Neural cell (in vitro differentiated cells): ENCODE results near the gene L3MBTL4. TPM values are rescaled to one million over a fixed set of nuclear protein-coding genes. Genes with fewer than 3 reads are reported as not detected.

Experiments used
- H2AFZ ChIP-seq: fragments of 200-600, 300-800 bp; sonication (generic), shearing (Covaris generic); 2 replicates; pipeline ENCODE4 v1.6.0; 2014; ENCODE audit warnings: low read depth, mild to moderate bottlenecking, antibody characterized with exemption, low read length, moderate library complexity
- H3F3A ChIP-seq: fragments of 200-600 bp; shearing (Covaris generic); 2 replicates; pipeline ENCODE4 v1.6.1; 2016; ENCODE audit warnings: mild to moderate bottlenecking, moderate library complexity, mixed read lengths, antibody characterized with exemption, low read length; ENCODE audit not compliant: insufficient read depth, poor library complexity, severe bottlenecking
- H3K27ac ChIP-seq: fragments of 200-600, 300-800 bp; sonication (generic), shearing (Covaris generic); 2 replicates; pipeline ENCODE4 v1.5.1; 2014; ENCODE audit warnings: mild to moderate bottlenecking, low read length, moderate library complexity
- H3K27me3 ChIP-seq: fragments of 300-800, 200-600 bp; sonication (generic), shearing (Covaris generic); 2 replicates; pipeline ENCODE4 v1.6.0; 2014; ENCODE audit warnings: mild to moderate bottlenecking, low read depth, low read length, moderate library complexity; ENCODE audit not compliant: insufficient read depth
- H3K36me3 ChIP-seq: fragments of 300-800, 200-600 bp; sonication (generic), shearing (Covaris generic); 2 replicates; pipeline ENCODE4 v1.5.1; 2014; ENCODE audit warnings: mild to moderate bottlenecking, antibody characterized with exemption, low read length, moderate library complexity; ENCODE audit not compliant: insufficient read depth
- H3K4me2 ChIP-seq: fragments of 300-800, 200-600 bp; sonication (generic), shearing (Covaris generic); 2 replicates; pipeline ENCODE4 v1.6.0; 2014; ENCODE audit warnings: mild to moderate bottlenecking, low read length
- H3K4me3 ChIP-seq: fragments of 300-800, 200-600 bp; sonication (generic), shearing (Covaris generic); 2 replicates; pipeline ENCODE4 v1.5.1; 2014; ENCODE audit warnings: mild to moderate bottlenecking, low read length, moderate library complexity
- H3K79me2 ChIP-seq: fragments of 200-600 bp; shearing (Covaris generic); replicated peaks from 2 replicates; pipeline ENCODE4 v1.6.0; 2014; ENCODE audit warnings: mild to moderate bottlenecking, low read length, moderate library complexity; ENCODE audit not compliant: insufficient read depth
- H3K9ac ChIP-seq: fragments of 300-800, 200-600 bp; sonication (generic), shearing (Covaris generic); 2 replicates; pipeline ENCODE4 v1.6.1; 2016; ENCODE audit warnings: mild to moderate bottlenecking, low read length, mixed read lengths
- H3K9me2 ChIP-seq: fragments of 200-600 bp; shearing (Covaris generic); 2 replicates; pipeline ENCODE4 v1.6.1; 2016; ENCODE audit warnings: mild to moderate bottlenecking, low read length, mixed read lengths; ENCODE audit not compliant: insufficient read depth
- H3K9me3 ChIP-seq: fragments of 200-600, 300-800 bp; sonication (generic), shearing (Covaris generic); 2 replicates; pipeline ENCODE4 v1.6.1; 2016; ENCODE audit warnings: mild to moderate bottlenecking, mixed run types, low read length, moderate library complexity, mixed read lengths
- H4K20me1 ChIP-seq: fragments of 200-600 bp; shearing (Covaris generic); 2 replicates; pipeline ENCODE4 v1.6.1; 2016; ENCODE audit warnings: mild to moderate bottlenecking, mixed run types; ENCODE audit not compliant: insufficient read depth
- CTCF ChIP-seq: fragments of 450-650 bp; IDR thresholded peaks from 2 replicates; pipeline ENCODE4 v1.5.1; 2014; ENCODE audit warnings: antibody characterized with exemption, mild to moderate bottlenecking, moderate library complexity; ENCODE audit not compliant: poor library complexity, severe bottlenecking
- EP300 ChIP-seq: fragments of 450-650 bp; conservative IDR thresholded peaks from 2 replicates; pipeline ENCODE4 v1.6.1; 2014; ENCODE audit warnings: antibody characterized with exemption, mild to moderate bottlenecking, moderate library complexity; ENCODE audit not compliant: poor library complexity, severe bottlenecking
- EZH2 ChIP-seq: fragments of 200-600, 300-800 bp; shearing (Covaris generic), sonication (generic); IDR thresholded peaks from 2 replicates; pipeline ENCODE4 v1.6.1; 2014; ENCODE audit warnings: antibody characterized with exemption, low read length, borderline replicate concordance, mild to moderate bottlenecking; ENCODE audit not compliant: insufficient read depth, poor library complexity, severe bottlenecking
- MXI1 ChIP-seq: fragments of 450-650 bp; conservative IDR thresholded peaks from 2 replicates; pipeline ENCODE4 v1.6.1; 2014; ENCODE audit warnings: antibody characterized with exemption, mild to moderate bottlenecking; ENCODE audit not compliant: poor library complexity, severe bottlenecking
- POLR2AphosphoS5 ChIP-seq: IDR thresholded peaks from 2 replicates; pipeline ENCODE4 v1.6.1; 2012
- RAD21 ChIP-seq: fragments of 450-650 bp; conservative IDR thresholded peaks from 2 replicates; pipeline ENCODE4 v1.6.1; 2014; ENCODE audit warnings: antibody characterized with exemption, mild to moderate bottlenecking, moderate library complexity
- SMC3 ChIP-seq: fragments of 450-650 bp; conservative IDR thresholded peaks from 2 replicates; pipeline ENCODE4 v1.6.1; 2014; ENCODE audit warnings: antibody characterized with exemption, mild to moderate bottlenecking, moderate library complexity; ENCODE audit not compliant: poor library complexity
- TAF1 ChIP-seq: IDR thresholded peaks from 2 replicates; pipeline ENCODE4 v1.6.1; 2012; ENCODE audit warnings: low read depth
- polyA plus RNA-seq: library from polyadenylated mRNA; depleted of rRNA; stranded (reverse); fragments of >200 nt; gene quantifications from 2 replicates; pipeline ENCODE4 v1.2.3, GENCODE V29; 2014
- TF ChIP-seq, protein P1 (sequence below): IDR thresholded peaks from 2 replicates; pipeline ENCODE4 v1.6.1; 2012; ENCODE audit warnings: borderline replicate concordance

L3MBTL4 gene
- polyA plus RNA-seq, 1 donor from 2014 or later = 0.90 TPM

- H3K36me3 ChIP-seq = no peaks in the 10 kb centered on the region
- no peaks in the 10 kb centered on the region for H3K9me2 ChIP-seq
- H2AFZ ChIP-seq = no peak overlapping the region
- H3K4me2 ChIP-seq = no peak overlapping the region
- no peaks in the 10 kb centered on the region for H3K79me2 ChIP-seq
- H3K27me3 ChIP-seq = no peaks in the 10 kb centered on the region
- H3K9me3 ChIP-seq = peaks cover 12% of the 10 kb centered on the region
- H3K9ac ChIP-seq = no peak overlapping the region
- no peak overlapping the region for H3K27ac ChIP-seq
- H4K20me1 ChIP-seq = no peaks in the 10 kb centered on the region
- H3F3A ChIP-seq = no peaks in the 10 kb centered on the region
- H3K4me3 ChIP-seq = no peak overlapping the region
- TF ChIP-seq SMC3 (no peak), TAF1 (no peak), EZH2 (no peak), RAD21 (no peak)
- TF ChIP-seq, protein P1, sequence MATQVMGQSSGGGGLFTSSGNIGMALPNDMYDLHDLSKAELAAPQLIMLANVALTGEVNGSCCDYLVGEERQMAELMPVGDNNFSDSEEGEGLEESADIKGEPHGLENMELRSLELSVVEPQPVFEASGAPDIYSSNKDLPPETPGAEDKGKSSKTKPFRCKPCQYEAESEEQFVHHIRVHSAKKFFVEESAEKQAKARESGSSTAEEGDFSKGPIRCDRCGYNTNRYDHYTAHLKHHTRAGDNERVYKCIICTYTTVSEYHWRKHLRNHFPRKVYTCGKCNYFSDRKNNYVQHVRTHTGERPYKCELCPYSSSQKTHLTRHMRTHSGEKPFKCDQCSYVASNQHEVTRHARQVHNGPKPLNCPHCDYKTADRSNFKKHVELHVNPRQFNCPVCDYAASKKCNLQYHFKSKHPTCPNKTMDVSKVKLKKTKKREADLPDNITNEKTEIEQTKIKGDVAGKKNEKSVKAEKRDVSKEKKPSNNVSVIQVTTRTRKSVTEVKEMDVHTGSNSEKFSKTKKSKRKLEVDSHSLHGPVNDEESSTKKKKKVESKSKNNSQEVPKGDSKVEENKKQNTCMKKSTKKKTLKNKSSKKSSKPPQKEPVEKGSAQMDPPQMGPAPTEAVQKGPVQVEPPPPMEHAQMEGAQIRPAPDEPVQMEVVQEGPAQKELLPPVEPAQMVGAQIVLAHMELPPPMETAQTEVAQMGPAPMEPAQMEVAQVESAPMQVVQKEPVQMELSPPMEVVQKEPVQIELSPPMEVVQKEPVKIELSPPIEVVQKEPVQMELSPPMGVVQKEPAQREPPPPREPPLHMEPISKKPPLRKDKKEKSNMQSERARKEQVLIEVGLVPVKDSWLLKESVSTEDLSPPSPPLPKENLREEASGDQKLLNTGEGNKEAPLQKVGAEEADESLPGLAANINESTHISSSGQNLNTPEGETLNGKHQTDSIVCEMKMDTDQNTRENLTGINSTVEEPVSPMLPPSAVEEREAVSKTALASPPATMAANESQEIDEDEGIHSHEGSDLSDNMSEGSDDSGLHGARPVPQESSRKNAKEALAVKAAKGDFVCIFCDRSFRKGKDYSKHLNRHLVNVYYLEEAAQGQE = no peak
These were observed 71.7 kb downstream of the L3MBTL4 start for GRCh38 chr18:6342990-6343389.

DNA sequence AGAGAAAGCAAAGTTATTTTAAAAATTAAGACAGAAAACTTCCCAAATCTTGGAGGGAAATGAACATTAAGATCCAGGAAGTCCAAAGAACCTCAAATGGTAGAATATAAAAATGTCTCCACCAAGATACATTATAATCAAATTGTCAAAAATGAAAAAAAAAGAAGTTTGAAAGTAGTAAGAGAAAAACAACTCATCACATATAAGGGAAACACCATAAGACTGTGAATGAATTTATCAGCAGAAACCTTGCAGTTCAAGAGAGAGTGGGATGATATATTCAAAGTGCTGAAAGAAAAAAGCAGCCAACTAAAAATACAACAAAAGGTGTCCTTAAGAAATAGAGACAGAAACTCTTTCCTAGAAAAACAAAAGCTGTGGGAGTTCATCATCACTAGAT is 73.0 kb downstream of the L3MBTL4 start:
- H3K4me3 ChIP-seq = no peak overlapping the region
- H3K9me3 ChIP-seq = peaks cover 12% of the 10 kb centered on the region
- no peak overlapping the region for H3K27ac ChIP-seq
- H3K36me3 ChIP-seq = no peaks in the 10 kb centered on the region
- no peak overlapping the region for H2AFZ ChIP-seq
- TF ChIP-seq CTCF = no peak
- H3F3A ChIP-seq = no peaks in the 10 kb centered on the region
- no peaks in the 10 kb centered on the region for H4K20me1 ChIP-seq
- no peaks in the 10 kb centered on the region for H3K27me3 ChIP-seq
- no peak overlapping the region for H3K9ac ChIP-seq
- no peaks in the 10 kb centered on the region for H3K9me2 ChIP-seq
- no peaks in the 10 kb centered on the region for H3K79me2 ChIP-seq
- no peak overlapping the region for H3K4me2 ChIP-seq

GRCh38 chr18:6341303-6341702 is 73.4 kb downstream of the L3MBTL4 start:
- H3K4me3 ChIP-seq = no peak overlapping the region
- no peaks in the 10 kb centered on the region for H3K36me3 ChIP-seq
- H3K27me3 ChIP-seq = no peaks in the 10 kb centered on the region
- peaks cover 12% of the 10 kb centered on the region for H3K9me3 ChIP-seq
- no peaks in the 10 kb centered on the region for H3K79me2 ChIP-seq
- H3K4me2 ChIP-seq = no peak overlapping the region
- no peak overlapping the region for H3K9ac ChIP-seq
- TF ChIP-seq MXI1 (no peak), TAF1 (no peak), EP300 (no peak), EZH2 (no peak), POLR2AphosphoS5 (no peak), CTCF (no peak), RAD21 (no peak), SMC3 (no peak)
- TF ChIP-seq, protein P1 = no peak
- H2AFZ ChIP-seq = no peak overlapping the region
- H3K27ac ChIP-seq = no peak overlapping the region
- H3K9me2 ChIP-seq = no peaks in the 10 kb centered on the region
- H3F3A ChIP-seq = no peaks in the 10 kb centered on the region
- no peaks in the 10 kb centered on the region for H4K20me1 ChIP-seq
